ENCODE data around the gene NEK7.

- TF ChIP-seq CTCF (conservative IDR thresholded peaks at IDR 0.05) (no peak), ZFX (IDR thresholded peaks at IDR 0.05) (no peak)
Measured at GRCh38 chr1:198157847-198158725, 1.3 kb downstream of the NEK7 start.

All from C4-2B (cell line).